Progenitor cell of endocrine pancreas (in vitro differentiated cells): ENCODE measurements around the gene GSK3B. TPM values are rescaled to one million over a fixed set of nuclear protein-coding genes. Genes with fewer than 3 reads are reported as not detected.

Source experiments
- DNase-seq: peaks from one replicate; pipeline ENCODE4 v3.0.0; 2021; ENCODE audit warnings: low spot score; ENCODE audit not compliant: unreplicated experiment
- H3K27ac Mint-ChIP-seq: 2 replicates; pipeline ENCODE4 v1.8.0; 2021; ENCODE audit warnings: mild to moderate bottlenecking, moderate library complexity, mixed read lengths
- H3K27me3 Mint-ChIP-seq: 2 replicates; pipeline ENCODE4 v1.8.0; 2021; ENCODE audit warnings: mixed read lengths
- H3K36me3 Mint-ChIP-seq: 2 replicates; pipeline ENCODE4 v1.8.0; 2022; ENCODE audit warnings: mixed read lengths; ENCODE audit not compliant: insufficient read depth
- H3K4me1 Mint-ChIP-seq: 2 replicates; pipeline ENCODE4 v1.8.0; 2021; ENCODE audit warnings: low read depth, mixed read lengths
- H3K4me3 Mint-ChIP-seq: 2 replicates; pipeline ENCODE4 v1.8.0; 2021; ENCODE audit warnings: low read depth, mild to moderate bottlenecking, moderate library complexity, mixed read lengths
- H3K9me3 Mint-ChIP-seq: 2 replicates; pipeline ENCODE4 v1.8.0; 2021; ENCODE audit warnings: low read depth, mixed read lengths
- CTCF ChIP-seq: fragments of 200-600 bp; sonication (generic); IDR thresholded peaks from one replicate; pipeline ENCODE4 v1.5.0; 2021; ENCODE audit warnings: antibody characterized with exemption, mild to moderate bottlenecking; ENCODE audit not compliant: unreplicated experiment
- total RNA-seq: library from RNA; stranded (reverse); gene quantifications from 2 replicates; pipeline ENCODE4 v1.2.1, GENCODE V29; 2021

The GSK3B gene
- total RNA-seq, 1 donor from 2014 or later, result 80.0 TPM

GRCh38 chr3:119912220-119912619 lies 182.0 kb downstream of the GSK3B start:
- H3K36me3 Mint-ChIP-seq, result peaks cover 17% of the 10 kb centered on the region
- no peak for TF ChIP-seq CTCF
- no peak overlapping the region for H3K4me3 Mint-ChIP-seq
- no peak overlapping the region for H3K27ac Mint-ChIP-seq
- H3K27me3 Mint-ChIP-seq, result no peaks in the 10 kb centered on the region
- peaks cover 3% of the 10 kb centered on the region for H3K4me1 Mint-ChIP-seq
- DNase-seq, result no peak
- H3K9me3 Mint-ChIP-seq, result no peaks in the 10 kb centered on the region

- no peaks in the 10 kb centered on the region for H3K9me3 Mint-ChIP-seq
- no peaks in the 10 kb centered on the region for H3K27me3 Mint-ChIP-seq
- TF ChIP-seq CTCF, result no peak
- no peak overlapping the region for H3K27ac Mint-ChIP-seq
- no peak for DNase-seq
- H3K36me3 Mint-ChIP-seq, result peaks cover 19% of the 10 kb centered on the region
- H3K4me1 Mint-ChIP-seq, result peaks cover 2% of the 10 kb centered on the region
- no peak overlapping the region for H3K4me3 Mint-ChIP-seq
These were observed 182.5 kb downstream of the GSK3B start for GRCh38 chr3:119911748-119912147.

GRCh38 chr3:119902061-119902460 lies 192.2 kb downstream of the GSK3B start:
- Mint-ChIP-seq H3K4me1 (no peaks in the 10 kb centered on the region), H3K36me3 (peaks cover 10% of the 10 kb centered on the region), H3K4me3 (no peak overlapping the region), H3K27me3 (no peaks in the 10 kb centered on the region), H3K9me3 (no peaks in the 10 kb centered on the region), H3K27ac (no peak overlapping the region)
- no peak for TF ChIP-seq CTCF
- no peak for DNase-seq

- Mint-ChIP-seq H3K4me1 (no peaks in the 10 kb centered on the region), H3K4me3 (no peak overlapping the region)
- TF ChIP-seq CTCF, result no peak
These were observed 193.1 kb downstream of the GSK3B start for GRCh38 chr3:119901148-119901547.

GRCh38 chr3:119899192-119899511 lies 195.1 kb downstream of the GSK3B start:
- no peaks in the 10 kb centered on the region for H3K9me3 Mint-ChIP-seq
- no peak overlapping the region for H3K4me3 Mint-ChIP-seq
- no peak for TF ChIP-seq CTCF
- H3K27ac Mint-ChIP-seq, result no peak overlapping the region
- H3K4me1 Mint-ChIP-seq, result no peaks in the 10 kb centered on the region
- H3K36me3 Mint-ChIP-seq, result peaks cover 17% of the 10 kb centered on the region
- DNase-seq, result no peak
- H3K27me3 Mint-ChIP-seq, result no peaks in the 10 kb centered on the region

More at GRCh38 chr3:119901148-119901547, 193.1 kb downstream of the GSK3B start:
- Mint-ChIP-seq H3K27ac (no peak overlapping the region), H3K27me3 (no peaks in the 10 kb centered on the region), H3K9me3 (no peaks in the 10 kb centered on the region), H3K36me3 (peaks cover 11% of the 10 kb centered on the region)
- DNase-seq, result no peak
